ENCODE measurements around the gene EIF3I.

The EIF3I gene

DNA sequence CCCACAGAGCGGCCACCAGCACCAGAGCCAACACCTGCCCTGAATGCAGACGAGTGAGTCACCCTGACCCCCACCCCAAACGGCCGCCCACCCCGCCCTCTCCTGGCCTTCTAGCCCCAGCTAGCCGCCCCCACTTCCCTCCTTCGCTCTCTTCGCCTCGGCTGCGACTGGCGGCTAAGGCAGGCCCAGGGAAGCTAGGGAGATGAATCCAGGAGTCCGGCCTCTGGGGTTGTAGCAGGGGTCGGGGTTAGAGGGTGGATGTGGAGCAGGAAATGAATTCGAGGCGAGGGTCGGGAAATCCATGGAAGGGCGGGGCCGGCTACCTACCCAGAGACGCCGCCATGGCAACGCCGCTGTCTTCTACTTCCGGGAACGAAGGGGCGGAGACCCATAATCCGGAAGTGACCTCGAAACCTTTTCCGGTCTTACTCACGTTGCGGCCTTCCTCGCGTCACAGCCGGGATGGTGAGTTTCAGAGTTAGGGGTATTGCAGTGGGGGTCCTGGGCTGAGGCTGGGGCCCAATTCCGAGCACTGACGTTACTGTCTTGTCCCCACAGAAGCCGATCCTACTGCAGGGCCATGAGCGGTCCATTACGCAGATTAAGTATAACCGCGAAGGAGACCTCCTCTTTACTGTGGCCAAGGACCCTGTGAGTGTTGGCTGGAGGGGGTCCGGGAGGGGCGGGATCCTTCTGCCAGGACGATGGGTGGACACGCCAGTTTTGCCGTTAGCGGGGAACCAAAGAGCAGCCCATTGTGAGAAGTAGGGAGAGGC, at the start of gene EIF3I, which contains the start of gene TMEM234:
EIF3I (plus strand) TSS at position 428 of the 776 bp plus-strand sequence; CDS start at position 463, 35 bp downstream.
TMEM234 (minus strand) TSS at position 374 of the 776 bp plus-strand sequence; CDS start at position 343, 31 bp downstream.
- DNase-seq = peak; percentile 48 to 85

DNA sequence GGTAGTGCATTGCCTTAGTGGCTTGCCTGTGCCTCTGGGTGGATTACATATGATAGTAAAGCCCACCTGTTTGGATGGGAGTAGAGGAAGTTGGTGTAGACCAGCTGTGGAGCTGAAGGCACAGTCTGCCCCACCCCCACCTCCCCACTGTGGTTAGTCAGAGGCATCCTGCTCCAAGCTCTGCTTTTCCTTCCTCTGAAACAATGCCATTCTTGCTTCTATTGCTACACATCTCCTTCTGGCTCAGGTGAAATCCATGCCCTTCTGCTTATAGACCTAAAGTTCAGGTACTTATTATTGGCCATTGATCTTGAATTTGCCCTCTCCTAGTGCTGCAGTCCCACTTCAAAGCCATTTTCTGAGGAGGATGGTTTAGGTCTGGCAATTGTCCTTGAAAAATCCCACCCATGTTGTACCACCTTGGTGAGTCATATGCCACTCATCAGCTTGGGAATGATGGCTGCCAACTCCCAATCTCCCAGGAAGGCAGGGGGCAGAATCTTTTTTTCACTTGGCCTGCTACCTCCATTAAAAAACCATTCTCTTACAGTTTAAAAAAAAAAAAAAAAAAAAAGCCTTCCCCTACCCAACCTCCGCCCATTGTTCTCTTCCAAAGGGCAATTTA, 49.5 kb upstream of the EIF3I start:
- DNase-seq = no peak

DNA sequence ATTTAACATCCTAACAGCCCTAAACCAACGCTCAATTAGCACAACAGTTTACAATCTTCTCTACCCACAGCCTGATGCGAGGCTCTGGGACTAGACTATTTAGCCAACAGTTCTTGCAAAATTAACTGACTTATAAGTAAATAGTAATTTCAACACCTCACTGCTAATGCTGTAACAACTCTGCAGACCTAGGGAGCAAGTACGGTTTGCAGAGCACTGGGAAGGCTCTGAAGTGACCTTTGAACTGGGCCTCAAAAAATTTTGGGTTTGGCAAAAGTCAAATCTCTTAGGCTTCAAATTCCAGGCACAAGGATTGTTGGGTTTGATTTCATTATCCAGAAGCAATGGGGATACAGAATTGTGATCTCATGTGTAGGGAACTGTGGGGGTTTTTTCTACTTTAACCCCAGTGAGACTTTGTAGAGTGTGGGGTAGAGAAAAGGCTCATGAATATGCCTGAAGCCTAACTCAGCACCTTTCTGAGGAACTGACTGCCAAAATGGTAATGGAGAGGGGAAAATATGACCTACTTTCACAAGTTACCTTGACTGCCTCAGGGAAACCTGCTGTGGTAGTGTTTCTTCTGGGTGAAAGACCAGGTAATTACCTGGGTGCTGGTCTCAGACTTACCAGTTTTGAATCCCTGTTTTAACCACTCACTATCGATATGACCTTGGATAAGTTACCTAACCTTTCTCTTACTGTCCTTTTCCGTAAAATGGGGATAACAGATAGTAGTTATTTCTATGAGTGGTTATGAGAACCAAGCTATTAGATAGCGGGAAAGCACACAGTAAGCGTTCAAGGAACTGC, 43.6 kb upstream of the EIF3I start:
- no peak for DNase-seq

DNA sequence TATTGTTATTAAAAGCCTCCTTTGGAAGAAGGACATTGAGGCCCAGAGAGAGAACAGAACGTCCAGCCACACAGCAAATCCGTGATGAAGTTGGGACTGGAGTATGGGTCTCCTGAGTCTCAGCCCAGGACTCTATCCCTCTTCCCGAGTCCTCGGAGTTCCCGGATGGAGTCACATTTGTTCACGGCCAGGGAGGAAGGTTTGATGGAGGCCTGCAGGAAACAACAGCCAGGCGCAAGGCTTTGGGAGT, 43.1 kb upstream of the EIF3I start:
- DNase-seq = no peak

DNA sequence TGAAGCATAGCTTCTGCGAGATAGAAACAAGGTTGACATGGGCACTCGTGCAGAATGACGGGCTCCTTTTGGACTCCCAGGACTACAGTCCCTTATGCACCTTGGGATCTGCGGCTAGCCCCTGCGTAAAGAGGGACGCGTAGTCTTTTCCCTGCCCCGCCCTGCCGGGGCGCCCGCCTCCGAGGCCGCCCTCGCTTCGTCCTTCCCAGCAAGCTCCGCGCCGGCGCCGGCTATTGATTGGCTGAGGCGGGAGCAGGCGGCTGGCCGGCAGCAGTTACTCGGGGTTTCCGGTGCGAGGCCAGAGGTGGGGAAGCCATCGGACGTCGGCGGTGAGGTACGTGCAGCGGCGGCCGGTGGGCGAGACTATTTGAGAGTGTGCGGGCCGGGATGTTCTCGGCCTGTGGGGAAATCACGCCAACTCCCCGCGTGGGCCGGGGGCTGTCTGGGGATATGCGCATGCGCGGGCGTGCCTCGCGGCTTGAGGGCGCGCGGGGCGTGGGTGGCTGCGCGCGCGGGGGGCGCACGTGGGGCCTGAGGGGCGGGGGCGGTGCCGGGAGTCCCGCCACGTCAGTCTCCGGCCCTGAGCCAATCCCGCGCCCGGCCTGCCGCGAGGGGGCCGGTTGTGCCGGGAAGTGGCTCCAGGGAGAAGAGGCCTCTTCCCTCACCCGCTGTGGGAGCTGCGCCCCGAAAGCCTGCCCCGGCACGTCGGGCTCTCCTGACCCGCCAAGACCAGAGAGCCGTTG, 42.6 kb upstream of the EIF3I start, which contains the start of gene TXLNA:
TXLNA (plus strand) TSS at position 233 of the 743 bp plus-strand sequence. CDS start 671 bp downstream, outside the sequence.
- peak; percentile 76 for DNase-seq

DNA sequence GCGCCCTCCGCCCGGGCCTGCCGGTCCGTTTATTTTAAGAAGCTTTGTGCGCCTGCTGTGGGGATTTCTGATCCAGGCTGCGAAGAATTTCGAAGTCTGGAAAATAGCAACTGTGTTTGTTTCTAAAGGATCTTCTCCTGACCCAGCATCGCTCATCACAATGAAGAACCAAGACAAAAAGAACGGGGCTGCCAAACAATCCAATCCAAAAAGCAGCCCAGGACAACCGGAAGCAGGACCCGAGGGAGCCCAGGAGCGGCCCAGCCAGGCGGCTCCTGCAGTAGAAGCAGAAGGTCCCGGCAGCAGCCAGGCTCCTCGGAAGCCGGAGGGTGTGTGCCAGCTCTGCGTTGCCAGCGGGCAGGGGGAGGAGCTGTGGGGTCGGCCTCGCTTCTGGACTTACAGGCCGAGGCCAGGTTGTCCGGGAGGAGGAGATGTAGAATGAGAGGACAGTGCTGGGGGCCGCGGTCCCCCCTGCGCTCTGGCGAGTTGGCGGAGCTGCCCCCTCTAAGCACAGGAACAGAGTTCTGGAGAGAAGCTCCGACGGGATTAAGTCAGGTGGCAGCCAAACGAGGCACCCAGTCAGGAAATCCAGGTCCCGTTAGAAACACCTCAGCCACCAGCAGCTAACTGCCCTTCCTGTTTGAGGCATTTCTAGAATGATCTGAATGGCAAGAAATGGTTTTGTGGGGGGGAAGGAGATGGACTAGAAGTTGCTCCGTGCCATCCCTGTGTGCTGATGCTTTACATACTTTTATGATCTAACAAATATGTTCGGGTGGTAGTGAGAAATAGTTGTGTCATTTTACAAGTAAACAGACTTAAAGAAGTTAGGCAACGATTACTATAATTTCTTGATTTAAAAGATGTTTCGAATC, 41.8 kb upstream of the EIF3I start:
- no peak for DNase-seq

DNA sequence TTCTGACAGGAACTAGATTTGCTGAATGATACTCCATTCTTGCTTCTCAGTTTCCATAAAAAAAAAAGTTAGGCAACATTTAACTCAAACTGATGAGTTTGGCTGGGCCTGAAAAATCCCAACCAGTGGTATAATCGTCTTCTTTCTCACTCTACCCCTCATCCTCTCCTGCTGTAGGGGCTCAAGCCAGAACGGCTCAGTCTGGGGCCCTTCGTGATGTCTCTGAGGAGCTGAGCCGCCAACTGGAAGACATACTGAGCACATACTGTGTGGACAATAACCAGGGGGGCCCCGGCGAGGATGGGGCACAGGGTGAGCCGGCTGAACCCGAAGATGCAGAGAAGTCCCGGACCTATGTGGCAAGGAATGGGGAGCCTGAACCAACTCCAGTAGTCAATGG, 41.1 kb upstream of the EIF3I start:
- DNase-seq = no peak

DNA sequence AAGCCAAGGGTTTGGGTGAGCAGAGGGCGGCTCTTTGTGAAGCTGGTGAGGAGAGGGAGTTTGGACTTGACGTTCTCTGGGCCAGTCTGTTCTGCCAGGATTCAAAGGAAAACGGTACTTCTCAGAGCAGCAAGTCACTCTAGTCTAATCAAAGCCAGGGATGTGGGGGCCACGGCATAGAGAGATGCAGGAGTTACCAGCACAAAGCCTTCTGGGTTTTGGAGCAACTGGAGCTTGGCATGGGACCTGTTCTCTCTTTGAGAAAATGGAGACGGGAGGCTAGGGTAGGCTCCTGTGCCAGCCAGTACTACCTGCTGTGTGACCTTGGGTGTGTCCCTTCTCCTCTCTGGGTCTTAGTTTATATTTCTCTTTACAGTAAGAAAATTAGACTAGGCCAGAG, 40.6 kb upstream of the EIF3I start:
- no peak for DNase-seq

DNA sequence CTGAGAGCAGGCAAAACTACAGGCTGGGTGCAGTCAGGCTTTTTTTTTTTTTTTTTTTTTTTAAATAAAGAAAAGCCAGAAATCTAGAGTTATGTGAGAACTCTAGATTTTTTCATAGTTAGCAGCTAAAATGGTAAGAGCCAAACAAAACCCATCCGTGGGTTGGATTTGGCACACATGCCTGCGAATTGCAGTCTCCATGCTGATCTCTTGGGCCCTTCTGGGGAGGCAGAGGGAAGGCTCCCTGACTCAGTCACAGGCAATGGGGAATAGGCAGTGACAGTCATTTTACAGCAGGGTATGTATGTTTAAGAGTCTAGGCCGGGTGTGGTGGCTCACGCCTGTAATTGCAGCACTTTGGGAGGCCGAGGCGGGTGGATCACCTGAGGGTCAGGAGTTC, 40.1 kb upstream of the EIF3I start:
- DNase-seq = no peak

DNA sequence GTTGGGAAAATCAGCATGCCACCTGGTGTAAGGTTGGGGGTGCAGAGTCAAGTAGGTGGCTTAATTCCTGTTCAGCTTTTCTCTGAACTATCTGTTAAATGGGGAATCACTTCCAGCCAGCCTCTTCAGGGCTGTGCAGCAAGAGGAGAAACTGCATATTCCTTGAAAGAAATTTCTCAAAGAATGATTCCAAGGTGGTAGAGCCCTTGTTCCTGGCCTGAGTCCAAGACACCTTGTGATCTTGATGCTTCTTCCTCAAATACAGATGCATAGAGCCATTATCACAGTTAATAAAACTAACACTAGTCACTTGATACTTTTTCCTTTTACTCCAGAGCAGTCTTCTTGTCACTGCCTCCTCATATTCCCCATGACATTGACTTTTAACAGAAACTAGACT, 37.6 kb upstream of the EIF3I start:
- DNase-seq = no peak

DNA sequence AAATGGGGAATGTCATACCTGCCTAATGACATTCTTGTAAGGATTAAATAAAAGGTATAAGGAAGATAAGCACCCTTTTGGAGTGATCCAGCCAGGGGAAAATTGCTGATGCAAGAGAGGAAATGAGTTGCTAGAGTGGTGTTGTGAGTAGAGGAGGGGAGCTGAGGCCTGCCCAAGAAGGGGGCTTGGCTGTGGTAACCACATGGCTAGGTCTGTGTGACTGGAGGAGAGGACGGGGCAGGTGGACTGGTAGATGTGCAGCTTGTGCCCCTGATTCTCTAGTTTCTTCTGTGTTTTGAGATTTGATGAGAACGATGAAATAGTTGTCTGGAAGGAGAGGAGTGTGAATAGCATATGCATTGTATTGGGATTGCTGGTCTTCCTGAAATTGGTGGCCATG, 36.1 kb upstream of the EIF3I start:
- no peak for DNase-seq

DNA sequence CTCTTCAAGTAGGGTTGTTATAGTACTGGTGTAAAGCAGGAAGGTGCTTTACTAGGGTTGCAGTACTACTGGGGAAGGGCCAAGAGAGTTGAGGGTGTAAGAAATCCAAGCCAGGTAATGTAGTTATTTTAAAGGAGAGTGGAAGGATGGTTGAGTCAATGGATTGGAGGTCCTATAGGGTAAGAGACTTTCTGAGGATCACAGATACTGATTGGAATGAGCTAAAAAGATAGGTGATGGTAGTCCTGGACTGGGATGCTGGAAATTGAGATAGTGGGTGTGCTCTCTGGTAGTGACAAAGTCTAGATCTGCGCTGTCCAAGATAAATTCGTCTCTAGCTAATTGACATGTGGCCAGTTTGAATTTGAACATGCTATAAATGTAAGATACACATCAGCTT, 35.7 kb upstream of the EIF3I start:
- no peak for DNase-seq

DNA sequence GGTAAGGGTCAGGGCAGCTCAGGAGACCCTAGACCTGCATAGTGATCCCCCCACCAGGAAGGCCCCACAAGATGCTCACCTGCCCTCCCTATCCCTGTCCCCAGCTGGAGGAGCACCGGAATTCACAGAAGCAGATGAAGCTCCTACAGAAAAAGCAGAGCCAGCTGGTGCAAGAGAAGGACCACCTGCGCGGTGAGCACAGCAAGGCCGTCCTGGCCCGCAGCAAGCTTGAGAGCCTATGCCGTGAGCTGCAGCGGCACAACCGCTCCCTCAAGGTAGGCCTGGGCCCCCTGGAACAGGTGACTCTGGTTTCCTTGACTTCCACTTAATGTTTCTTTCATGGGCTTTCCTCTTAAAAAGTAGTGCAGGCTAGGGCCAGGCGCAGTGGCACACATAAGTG, 34.4 kb upstream of the EIF3I start:
- no peak for DNase-seq

DNA sequence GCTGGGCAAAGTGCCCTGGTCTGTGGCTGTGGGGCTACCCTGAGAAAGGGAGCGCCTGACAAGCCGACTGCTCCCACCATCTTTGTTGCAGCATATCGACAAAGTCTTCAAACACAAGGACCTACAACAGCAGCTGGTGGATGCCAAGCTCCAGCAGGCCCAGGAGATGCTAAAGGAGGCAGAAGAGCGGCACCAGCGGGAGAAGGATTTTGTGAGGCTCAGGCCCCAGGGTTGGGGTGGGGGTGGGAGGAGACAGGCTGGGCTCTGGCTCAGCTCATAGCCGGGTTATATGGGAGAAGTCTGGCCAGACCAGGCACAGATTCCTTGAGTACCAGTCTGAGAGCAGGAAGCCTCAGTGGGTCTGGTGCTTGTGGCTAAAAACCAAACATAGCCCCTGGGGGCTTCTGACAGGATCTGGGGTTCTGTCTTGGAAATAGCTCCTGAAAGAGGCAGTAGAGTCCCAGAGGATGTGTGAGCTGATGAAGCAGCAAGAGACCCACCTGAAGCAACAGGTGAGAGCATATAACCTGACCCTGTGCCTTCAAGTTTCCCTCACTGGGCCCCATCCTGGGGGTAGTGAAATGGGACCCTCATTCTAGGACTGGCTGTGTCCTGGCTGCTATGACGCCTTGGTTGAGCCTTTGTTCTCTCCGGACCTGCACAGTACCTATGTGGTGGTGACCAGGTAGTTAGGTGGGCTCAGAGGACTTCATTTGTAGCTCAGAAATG, 29.8 kb upstream of the EIF3I start:
- DNase-seq = no peak

DNA sequence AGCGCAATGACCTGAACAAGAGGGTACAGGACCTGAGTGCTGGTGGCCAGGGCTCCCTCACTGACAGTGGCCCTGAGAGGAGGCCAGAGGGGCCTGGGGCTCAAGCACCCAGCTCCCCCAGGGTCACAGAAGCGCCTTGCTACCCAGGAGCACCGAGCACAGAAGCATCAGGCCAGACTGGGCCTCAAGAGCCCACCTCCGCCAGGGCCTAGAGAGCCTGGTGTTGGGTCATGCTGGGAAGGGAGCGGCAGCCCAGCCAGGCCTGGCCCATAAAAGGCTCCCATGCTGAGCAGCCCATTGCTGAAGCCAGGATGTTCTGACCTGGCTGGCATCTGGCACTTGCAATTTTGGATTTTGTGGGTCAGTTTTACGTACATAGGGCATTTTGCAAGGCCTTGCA, 27.2 kb upstream of the EIF3I start:
- no peak for DNase-seq

DNA sequence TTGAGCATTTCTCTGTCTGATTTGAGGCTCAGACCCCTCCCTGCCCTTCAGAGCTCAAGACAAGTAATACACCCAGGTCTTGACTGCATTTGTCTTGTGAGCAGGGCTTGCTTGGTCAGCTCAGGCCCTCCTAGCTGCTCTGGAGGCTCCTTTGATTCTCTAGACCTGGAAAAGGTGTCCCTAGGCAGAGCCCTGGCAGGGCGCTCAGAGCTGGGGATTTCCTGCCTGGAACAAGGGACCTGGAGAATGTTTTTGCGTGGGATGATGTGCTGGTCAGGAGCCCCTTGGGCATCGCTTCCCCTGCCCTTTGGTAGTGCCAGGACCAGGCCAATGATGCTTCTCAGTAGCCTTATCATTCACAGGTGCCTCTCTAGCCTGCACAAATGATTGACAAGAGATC, 26.7 kb upstream of the EIF3I start:
- DNase-seq = no peak

DNA sequence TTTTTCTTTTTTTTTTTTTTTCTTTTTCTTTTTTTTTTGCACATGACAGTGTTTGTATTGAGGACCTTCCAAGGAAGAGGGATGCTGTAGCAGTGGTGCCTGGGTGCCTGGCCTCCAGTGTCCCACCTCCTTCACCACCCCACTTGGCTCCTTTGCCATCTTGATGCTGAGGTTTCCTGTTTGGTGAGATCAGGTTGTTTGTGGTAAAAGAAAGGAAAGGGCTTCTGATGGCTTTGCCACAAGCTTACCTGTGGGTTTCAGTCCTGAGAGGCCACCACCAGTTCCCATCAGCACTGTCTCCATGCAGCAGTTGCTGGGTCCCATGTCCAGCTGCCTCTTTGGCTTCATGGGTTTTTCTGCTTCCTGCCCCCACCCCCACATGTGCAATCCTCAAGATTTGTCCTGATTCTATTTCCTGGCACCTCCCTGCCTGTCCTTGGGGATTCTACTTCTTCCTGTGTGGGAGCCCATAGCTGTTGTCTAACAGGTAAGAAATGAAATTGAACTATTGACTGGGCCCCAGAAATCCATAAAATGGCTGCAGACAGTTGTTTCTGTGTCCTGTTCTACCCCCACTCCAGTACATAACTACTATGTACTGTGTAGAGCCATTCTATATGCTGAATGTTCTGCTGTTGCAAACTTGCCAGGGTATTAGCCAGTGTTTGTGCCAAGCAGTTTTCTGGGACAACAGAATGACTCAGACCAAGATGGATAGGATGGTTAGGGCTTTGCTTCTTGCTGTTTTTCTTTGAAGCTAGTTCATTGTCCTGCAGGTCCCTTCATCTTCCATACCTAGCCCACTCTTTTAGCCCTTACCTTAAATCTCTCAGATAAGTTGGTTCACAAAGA, 26.0 kb upstream of the EIF3I start:
- DNase-seq = no peak

DNA sequence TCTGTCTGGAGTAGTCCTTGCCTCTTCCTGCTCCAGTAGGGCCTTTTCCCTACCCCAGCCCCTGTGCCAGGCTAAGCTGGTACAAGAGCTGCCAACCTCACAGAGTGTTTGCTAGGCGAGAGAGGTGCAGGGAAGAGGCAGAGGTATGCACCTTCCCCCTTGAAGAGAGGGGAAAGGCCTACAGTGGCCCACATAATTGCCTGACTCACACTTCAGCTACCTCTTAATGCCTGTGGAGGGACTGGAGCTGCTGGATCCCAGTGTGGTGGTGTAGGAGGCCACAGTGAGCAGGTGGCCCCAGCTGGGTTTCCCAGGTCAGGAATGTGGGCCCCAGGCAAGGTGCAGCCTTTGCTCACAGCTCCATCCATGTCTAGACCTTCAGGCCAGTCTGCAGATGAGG, 25.1 kb upstream of the EIF3I start:
- no peak for DNase-seq

DNA sequence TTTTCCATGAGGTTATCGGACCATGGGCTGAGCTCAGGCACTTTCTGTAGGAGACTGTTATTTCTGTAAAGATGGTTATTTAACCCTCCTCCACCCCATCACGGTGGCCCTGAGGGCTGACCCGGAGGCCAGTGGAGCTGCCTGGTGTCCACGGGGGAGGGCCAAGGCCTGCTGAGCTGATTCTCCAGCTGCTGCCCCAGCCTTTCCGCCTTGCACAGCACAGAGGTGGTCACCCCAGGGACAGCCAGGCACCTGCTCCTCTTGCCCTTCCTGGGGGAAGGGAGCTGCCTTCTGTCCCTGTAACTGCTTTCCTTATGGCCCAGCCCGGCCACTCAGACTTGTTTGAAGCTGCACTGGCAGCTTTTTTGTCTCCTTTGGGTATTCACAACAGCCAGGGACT, 24.4 kb upstream of the EIF3I start:
- no peak for DNase-seq

Data from NCI-H187 (cell line).